Dermis microvascular lymphatic vessel endothelial cell (primary cell): Measurements from ENCODE around the gene ANKRD33. TPM values are rescaled to one million over a fixed set of nuclear protein-coding genes. Genes with fewer than 3 reads are reported as not detected.

Experiments
- total RNA-seq: library from RNA; depleted of rRNA; stranded (reverse); fragments of >200 nt; gene quantifications from 2 replicates; pipeline ENCODE4 v1.2.1, GENCODE V29; 2014

The ANKRD33 gene
- total RNA-seq, 1 donor from 2014 or later = 0.26 TPM

Other genes with a start within 250 kb of the ANKRD33 start
- 0.39 and 1.3 TPM in 2 replicates for gene FIGNL2, start 39.4 kb upstream of the ANKRD33 start, total RNA-seq
- 313 and 416 TPM in 2 replicates for gene ACVRL1, start 19.4 kb downstream of the ANKRD33 start, total RNA-seq
- gene ACVR1B, start 63.6 kb downstream of the ANKRD33 start, total RNA-seq = 8.3 and 14.2 TPM in 2 replicates
- gene TAMALIN, start 118.8 kb downstream of the ANKRD33 start, total RNA-seq = 19.4 and 34.0 TPM in 2 replicates
- 0.77 and 1.1 TPM in 2 replicates for gene NR4A1, start 163.3 kb downstream of the ANKRD33 start, total RNA-seq
- gene ATG101, start 181.9 kb downstream of the ANKRD33 start, total RNA-seq = 52.8 and 58.3 TPM in 2 replicates
- under 0.01 TPM in 2 replicates for gene SMIM41, start 191.6 kb downstream of the ANKRD33 start, total RNA-seq